HG03108 (cell line): ENCODE results near the gene DYNC1I2.
"Not testable (repeated sequence)": the region's sequence is repeated elsewhere in the genome, so short reads cannot be mapped to it uniquely, and the experiment has no call there.

ENCODE experiments used
- ATAC-seq: cut with Tn5 transposase; IDR thresholded peaks from one replicate; pipeline ENCODE4 v1.9.1; 2021; ENCODE audit warnings: moderate library complexity; ENCODE audit not compliant: unreplicated experiment

DYNC1I2 gene

DNA sequence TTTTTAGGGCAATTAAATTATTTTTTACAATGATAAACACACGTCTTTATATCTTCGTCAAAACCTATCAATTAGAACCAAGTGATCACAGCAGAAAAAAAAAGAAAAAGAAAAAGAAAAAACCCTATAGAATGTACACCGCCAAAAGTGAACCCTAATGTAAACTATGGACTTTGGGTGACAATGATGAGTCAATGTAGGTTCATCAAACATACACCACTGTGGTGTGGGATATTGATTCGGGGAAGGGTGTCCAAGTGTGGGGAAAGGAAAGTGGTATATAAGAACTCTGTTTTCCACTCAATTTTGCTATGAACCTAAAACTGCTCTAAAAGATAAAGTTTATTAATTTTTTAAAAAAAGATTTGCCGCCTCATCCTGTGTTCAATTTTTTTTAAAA is 85.1 kb downstream of the DYNC1I2 start:
- ATAC-seq: no peak

DNA sequence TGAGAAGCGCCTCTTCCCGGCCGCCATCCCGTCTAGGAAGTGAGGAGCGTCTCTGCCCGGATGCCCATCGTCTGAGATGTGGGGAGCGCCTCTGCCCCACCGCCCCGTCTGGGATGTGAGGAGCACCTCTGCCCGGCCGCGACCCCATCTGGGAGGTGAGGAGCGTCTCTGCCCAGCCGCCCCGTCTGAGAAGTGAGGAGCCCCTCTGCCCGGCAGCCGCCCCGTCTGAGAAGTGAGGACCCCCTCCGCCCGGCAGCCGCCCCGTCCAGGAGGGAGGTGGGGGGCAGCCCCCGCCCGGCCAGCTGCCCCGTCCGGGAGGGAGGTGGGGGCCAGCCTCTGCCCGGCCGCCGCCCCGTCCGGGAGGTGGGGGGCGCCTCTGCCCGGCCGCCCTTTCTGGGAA is 87.3 kb downstream of the DYNC1I2 start:
- ATAC-seq: not testable (repeated sequence)

DNA sequence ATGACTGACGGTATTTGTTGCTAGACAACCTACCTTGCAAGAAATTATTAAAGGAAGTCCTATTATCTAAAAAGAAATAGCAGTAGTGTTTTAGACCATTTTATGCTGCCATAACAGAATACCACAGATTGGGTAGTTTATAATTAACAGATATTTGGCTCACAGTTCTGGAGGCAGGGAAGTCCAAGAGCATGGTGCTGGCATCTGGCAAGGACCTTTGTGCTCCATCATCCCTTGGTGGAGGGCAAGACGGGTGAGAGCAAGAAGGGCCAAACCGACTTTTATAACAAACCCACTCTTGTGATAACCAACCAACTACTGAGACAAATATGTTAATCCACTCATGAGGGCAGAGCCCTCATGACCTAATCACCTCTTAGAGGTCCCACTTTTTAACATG is 91.2 kb downstream of the DYNC1I2 start:
- ATAC-seq: no peak

DNA sequence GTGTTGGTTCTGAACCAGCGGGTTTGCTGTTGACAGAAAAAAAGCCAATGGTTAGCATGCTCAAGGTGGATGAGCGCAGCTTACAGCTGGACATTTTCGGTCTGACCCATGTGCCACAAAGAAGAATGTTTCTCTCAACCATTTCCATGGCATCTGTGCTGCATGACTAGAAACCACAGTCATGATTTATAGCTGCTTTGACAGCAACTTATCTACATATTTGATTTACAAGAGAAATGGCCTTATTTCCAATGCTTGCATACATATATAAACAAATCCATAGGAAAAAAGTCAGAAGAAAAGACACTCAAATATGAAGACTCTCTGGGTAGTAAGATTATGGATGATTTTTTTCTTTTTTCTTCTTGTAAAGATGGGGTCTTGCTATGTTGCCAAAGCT is 98.2 kb downstream of the DYNC1I2 start:
- no peak for ATAC-seq

DNA sequence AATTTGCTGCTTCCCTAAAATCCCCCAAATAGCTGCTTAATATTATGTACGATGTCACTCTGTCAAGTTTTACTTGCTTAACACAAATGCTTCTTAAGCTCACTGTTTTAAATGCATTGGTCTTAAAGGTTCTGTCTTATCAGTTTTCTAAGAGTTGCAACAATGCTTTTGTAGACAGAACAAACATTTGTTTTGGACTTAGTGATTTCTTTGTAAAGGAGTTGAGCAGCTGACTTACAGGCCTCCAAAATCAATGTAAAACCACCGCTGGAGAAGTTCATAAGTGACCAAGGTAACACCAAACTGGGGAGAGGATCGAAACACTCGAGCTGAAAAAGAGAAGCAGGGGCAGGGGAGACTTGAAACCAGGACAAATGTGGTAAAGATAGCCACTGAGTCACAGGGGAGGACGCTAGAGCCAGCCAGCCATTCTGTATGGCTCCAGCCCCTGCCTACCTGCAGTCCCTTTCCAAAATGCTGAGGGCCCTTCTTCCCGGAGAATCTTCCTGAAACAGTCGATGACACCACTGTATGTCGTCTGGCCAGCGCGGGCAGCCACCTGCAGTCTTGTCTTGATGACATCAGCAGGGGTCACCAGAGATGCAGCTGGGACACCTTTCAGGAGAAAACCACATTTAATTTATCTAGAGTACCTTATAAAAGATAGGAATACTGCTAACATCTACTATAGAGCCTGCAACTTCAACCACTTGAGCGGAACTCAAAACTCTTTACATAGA is 100.2 kb downstream of the DYNC1I2 start:
- no peak for ATAC-seq

DNA sequence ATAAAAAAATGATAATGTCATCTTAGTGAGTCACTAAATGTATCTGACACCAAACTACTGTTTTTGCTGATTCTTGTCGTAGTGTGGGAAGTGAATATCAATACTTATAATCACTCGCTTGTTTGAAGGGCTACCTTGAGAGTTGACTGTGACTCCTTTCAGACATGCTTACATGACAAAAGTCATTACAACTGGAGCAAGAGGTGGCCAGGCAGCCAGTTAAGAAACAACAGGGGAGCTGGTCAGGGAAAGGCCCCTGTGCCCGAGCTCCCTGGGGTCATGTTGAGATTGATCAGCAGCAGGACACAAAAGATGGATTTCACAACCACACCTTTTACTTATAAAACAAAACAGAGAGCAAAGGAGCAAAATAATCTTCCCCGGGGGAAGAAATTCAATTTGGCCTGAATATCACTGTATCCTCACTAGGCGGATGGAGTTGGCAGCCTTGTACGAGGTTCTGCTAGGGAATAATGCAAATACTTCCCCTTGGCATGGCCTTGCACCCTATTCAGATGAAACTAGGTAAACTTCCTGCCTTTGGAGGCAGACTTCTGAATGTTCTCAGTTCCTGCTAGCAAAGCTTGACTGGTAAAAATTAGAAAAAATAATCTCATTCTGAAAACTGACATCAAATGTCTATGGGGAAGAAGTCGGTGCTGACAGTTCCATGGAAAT is 101.2 kb downstream of the DYNC1I2 start:
- no peak for ATAC-seq

DNA sequence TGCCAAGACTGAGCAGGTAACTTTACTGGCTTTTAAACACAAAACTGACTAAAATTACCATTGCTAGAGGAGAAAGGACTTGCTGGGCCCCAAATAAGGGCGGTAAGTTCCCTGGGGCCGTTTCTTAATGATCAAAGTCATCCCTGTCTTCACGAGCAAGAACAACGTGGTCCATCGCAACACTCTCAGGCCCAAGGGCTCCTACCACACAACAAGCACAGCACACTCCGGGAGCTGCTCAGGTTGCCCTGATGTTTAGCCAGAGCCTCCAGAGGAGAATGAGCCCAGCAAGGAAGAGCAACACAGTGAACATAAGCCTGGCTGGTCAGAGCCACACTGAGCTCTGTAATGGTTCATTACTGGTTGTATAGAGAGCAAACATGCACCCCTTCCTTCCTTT is 102.7 kb downstream of the DYNC1I2 start:
- ATAC-seq: no peak

DNA sequence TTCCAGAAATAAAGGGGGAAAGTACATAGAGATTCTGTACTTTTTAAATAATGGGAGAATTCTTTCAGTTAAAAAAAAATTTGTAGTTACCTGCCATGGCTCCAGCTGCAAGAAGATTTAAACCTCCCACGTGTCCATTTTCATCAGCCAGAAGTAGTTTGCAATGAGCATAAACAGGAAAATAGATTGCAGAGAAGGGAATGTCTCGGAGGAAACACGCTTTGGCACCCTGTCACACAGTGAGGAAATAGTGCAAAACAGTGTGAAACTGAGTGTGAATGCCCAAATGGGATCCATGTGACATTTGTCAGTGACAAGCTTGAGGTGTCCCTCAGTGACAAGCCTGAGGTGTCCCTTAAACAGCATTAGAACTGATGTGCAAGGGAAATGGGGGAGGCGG is 104.1 kb downstream of the DYNC1I2 start:
- no peak for ATAC-seq

DNA sequence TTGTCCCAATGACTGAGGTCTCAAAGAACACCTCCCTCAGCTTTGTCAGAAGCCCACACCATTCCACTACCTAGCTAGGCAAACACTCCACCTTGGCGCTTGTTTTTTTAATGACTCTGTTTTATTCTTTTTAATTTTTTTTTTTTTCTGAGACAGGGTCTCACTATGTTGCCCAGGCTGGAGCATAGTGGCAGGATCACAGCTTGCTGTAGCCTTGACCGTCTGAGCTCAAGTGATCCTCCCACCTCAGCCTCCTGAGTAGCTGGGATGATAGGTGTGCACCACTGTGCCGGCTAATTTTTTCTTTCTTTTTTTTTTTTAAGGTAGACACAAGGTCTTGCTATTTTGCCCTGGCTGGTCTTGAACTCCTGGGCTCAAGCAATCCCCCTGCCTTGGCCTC is 104.9 kb downstream of the DYNC1I2 start:
- ATAC-seq: no peak

DNA sequence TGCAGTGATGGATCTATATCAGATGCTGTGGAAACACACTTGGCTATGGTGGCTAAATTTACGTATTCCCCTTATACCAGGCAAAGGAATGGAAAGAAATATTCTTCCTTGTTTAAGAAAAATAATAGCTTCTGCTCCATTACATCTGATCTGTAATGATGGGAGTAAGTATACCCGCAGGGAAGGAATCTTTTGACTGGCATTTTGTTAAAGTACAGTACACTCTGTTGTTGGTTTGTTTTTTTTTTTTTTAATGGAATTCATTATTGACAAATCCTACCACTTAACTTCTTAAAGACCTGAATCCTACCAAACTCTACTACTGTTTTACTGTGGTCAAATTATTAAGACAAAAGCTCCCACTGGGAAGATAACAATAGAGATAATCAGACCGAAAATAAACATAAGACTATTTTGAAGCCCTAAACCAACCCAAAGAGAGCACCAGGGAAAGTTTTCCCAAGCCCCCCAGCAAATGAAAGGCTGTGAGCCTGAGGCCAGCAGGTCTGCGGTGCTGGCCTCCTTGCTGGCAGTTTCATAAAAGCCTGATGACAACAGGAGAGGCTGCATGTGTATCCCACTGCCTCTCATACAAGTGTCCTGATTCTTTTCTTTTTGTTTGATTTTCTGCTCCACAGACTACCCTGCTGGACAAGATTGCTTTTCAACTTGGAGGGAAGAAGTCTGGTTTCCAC is 105.8 kb downstream of the DYNC1I2 start:
- ATAC-seq: no peak

DNA sequence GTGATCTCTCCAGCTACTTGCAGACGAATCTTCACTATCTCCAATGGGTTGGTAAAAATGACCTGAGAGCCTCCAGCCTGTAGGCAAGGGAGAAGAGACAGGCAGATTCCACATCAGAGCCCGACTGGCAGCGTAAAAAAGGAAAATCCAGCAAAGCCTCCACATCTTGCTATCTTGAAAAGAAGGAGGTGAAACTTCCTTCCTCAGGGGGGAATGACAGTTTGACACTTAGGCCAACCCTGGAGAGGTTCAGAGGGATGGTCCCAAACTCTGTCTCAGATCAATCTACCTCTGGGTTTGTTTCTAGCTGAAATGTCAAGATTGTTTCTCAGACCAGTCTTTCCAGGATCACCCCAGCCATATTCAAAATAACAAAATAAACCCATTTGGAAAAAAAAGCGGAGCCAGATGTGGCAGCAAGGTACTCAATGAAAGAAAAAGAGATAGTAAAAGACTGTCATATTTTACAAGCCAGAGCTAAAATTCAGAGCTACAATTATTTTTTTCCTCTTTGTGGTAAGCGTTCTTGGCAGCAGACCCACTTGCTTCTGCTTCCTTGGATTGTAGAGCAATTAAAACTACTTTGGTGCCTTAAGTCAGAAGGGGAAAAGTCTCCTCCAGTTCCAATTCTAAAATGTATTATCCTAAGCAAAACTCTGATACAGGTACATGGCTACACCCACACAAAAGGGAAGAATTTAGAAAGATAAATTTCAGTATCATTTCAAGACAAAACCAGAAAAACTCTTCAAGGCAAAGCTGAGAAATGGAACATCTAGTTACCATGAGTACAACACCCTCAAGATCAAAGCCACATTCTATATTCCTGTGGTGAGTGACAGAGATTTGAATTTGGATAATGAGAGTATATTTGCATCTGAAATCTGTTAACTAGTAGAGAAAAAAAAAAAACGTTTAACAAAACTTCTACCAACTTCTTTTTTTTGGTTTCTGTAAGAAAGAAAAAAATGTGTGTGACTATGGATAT is 106.7 kb downstream of the DYNC1I2 start:
- ATAC-seq: no peak

DNA sequence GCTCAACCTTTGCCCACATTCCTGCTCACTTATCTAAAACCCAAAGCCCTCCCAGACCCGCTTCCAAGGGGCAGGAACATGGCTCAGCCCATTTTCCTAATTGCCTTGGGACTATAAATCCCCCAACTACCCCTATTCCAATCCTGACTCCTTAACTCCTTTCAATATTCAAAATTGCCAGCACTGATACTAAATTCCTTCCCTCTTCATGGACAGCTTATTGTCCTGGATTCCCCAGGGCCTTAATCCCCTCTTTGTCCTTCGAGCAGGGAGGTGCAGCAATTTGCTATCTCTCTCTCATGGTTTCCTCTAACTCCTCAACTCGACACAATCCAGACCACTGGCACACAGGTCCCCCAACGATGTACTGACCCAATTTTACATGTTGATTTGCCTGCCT is 107.6 kb downstream of the DYNC1I2 start:
- ATAC-seq: no peak
